ENCODE results near the gene PEAK3.

The PEAK3 gene

GRCh38 chr19:2228157-2229030 lies 53.6 kb downstream of the PEAK3 start:
- no peak overlapping the region for H3K4me2 ChIP-seq (ENCODE audit: low read length)
- H3K4me1 ChIP-seq: no peaks in the 10 kb centered on the region
- H3K27me3 ChIP-seq (ENCODE audit: control insufficient read depth, insufficient read depth, low read length): no peaks in the 10 kb centered on the region
- no peak for TF ChIP-seq CTCF (IDR thresholded peaks at IDR 0.05)
- no peaks in the 10 kb centered on the region for H3K9me3 ChIP-seq (ENCODE audit: control insufficient read depth, low read length)
- no peaks in the 10 kb centered on the region for H3K79me2 ChIP-seq
- no peak overlapping the region for H3K9ac ChIP-seq
- H3K36me3 ChIP-seq (ENCODE audit: control insufficient read depth, insufficient read depth, low read length): no peaks in the 10 kb centered on the region
- no peak overlapping the region for H3K4me3 ChIP-seq (ENCODE audit: low read depth, low read length)
- H3K27ac ChIP-seq: no peak overlapping the region
- no peak overlapping the region for H2AFZ ChIP-seq

GRCh38 chr19:2227415-2228156 lies 54.4 kb downstream of the PEAK3 start:
- no peak overlapping the region for H3K27ac ChIP-seq
- no peaks in the 10 kb centered on the region for H3K36me3 ChIP-seq (ENCODE audit: control insufficient read depth, insufficient read depth, low read length)
- no peaks in the 10 kb centered on the region for H3K9me3 ChIP-seq (ENCODE audit: control insufficient read depth, low read length)
- no peak overlapping the region for H2AFZ ChIP-seq
- H3K4me2 ChIP-seq (ENCODE audit: low read length): no peak overlapping the region
- TF ChIP-seq CTCF (IDR thresholded peaks at IDR 0.05): no peak
- no peaks in the 10 kb centered on the region for H3K4me1 ChIP-seq
- H3K4me3 ChIP-seq (ENCODE audit: low read depth, low read length): no peak overlapping the region
- H3K27me3 ChIP-seq (ENCODE audit: control insufficient read depth, insufficient read depth, low read length): no peaks in the 10 kb centered on the region
- no peaks in the 10 kb centered on the region for H3K79me2 ChIP-seq
- no peak overlapping the region for H3K9ac ChIP-seq

- H3K4me1 ChIP-seq: no peaks in the 10 kb centered on the region
- H3K36me3 ChIP-seq (ENCODE audit: control insufficient read depth, insufficient read depth, low read length): no peaks in the 10 kb centered on the region
- H3K4me2 ChIP-seq (ENCODE audit: low read length): no peak overlapping the region
- H3K9me3 ChIP-seq (ENCODE audit: control insufficient read depth, low read length): no peaks in the 10 kb centered on the region
- no peak overlapping the region for H3K4me3 ChIP-seq (ENCODE audit: low read depth, low read length)
- no peak overlapping the region for H2AFZ ChIP-seq
- H3K79me2 ChIP-seq: no peaks in the 10 kb centered on the region
- H3K27ac ChIP-seq: no peak overlapping the region
- no peak overlapping the region for H3K9ac ChIP-seq
- TF ChIP-seq CTCF (IDR thresholded peaks at IDR 0.05): no peak
- no peaks in the 10 kb centered on the region for H3K27me3 ChIP-seq (ENCODE audit: control insufficient read depth, insufficient read depth, low read length)
These were observed 55.1 kb downstream of the PEAK3 start for GRCh38 chr19:2226840-2227360.

- Histone ChIP-seq H2AFZ (no peak overlapping the region), H3K9me3 (ENCODE audit: control insufficient read depth, low read length) (no peaks in the 10 kb centered on the region), H3K27ac (no peak overlapping the region), H3K4me1 (no peaks in the 10 kb centered on the region), H3K36me3 (ENCODE audit: control insufficient read depth, insufficient read depth, low read length) (no peaks in the 10 kb centered on the region), H3K9ac (no peak overlapping the region), H3K79me2 (no peaks in the 10 kb centered on the region), H3K4me3 (ENCODE audit: low read depth, low read length) (no peak overlapping the region), H3K4me2 (ENCODE audit: low read length) (no peak overlapping the region), H3K27me3 (ENCODE audit: control insufficient read depth, insufficient read depth, low read length) (no peaks in the 10 kb centered on the region)
- no peak for TF ChIP-seq CTCF (IDR thresholded peaks at IDR 0.05)
These were observed 55.7 kb downstream of the PEAK3 start for GRCh38 chr19:2226051-2226839.
